Parathyroid adenoma (tissue), 2 donors: Measurements from ENCODE around the gene RMP24.
A peak's percentile ranks its signal among the peaks of the same experiment; 100 is the strongest.

ENCODE experiments used
- H2AFZ ChIP-seq: fragments of 300-600 bp; sonication (generic); one replicate; pipeline ENCODE4 v1.7.0; 2017; ENCODE audit warnings: antibody characterized with exemption, mild to moderate bottlenecking
- H3K27ac ChIP-seq: fragments of 300-600 bp; sonication (generic); one replicate; pipeline ENCODE4 v1.7.0; 2017
- H3K27me3 ChIP-seq: fragments of 300-600 bp; sonication (generic); one replicate; pipeline ENCODE4 v1.7.0; 2017; ENCODE audit warnings: low read length; ENCODE audit not compliant: control insufficient read depth, insufficient read depth
- H3K36me3 ChIP-seq: fragments of 300-600 bp; sonication (generic); one replicate; pipeline ENCODE4 v1.7.0; 2017; ENCODE audit warnings: low read length; ENCODE audit not compliant: control insufficient read depth, insufficient read depth
- H3K4me1 ChIP-seq: fragments of 300-600 bp; sonication (generic); one replicate; pipeline ENCODE4 v1.7.0; 2017; ENCODE audit warnings: control low read depth
- H3K4me2 ChIP-seq: fragments of 300-600 bp; sonication (generic); one replicate; pipeline ENCODE4 v1.7.0; 2017; ENCODE audit warnings: low read length
- H3K4me3 ChIP-seq: fragments of 300-600 bp; sonication (generic); one replicate; pipeline ENCODE4 v1.7.0; 2017; ENCODE audit warnings: low read depth, low read length
- H3K79me2 ChIP-seq: fragments of 300-600 bp; sonication (generic); one replicate; pipeline ENCODE4 v1.7.0; 2017; ENCODE audit warnings: control low read depth
- H3K9ac ChIP-seq: fragments of 300-600 bp; sonication (generic); one replicate; pipeline ENCODE4 v1.7.0; 2017; ENCODE audit warnings: mild to moderate bottlenecking
- H3K9me3 ChIP-seq: fragments of 300-600 bp; sonication (generic); one replicate; pipeline ENCODE4 v1.7.0; 2017; ENCODE audit warnings: low read length; ENCODE audit not compliant: control insufficient read depth
- CTCF ChIP-seq: fragments of 300-600 bp; sonication (generic); IDR thresholded peaks from one replicate; pipeline ENCODE4 v1.7.0; 2017; ENCODE audit warnings: antibody characterized with exemption, mild to moderate bottlenecking
- donor health status: primary hyperparathyroidism.

RMP24 gene

GRCh38 chr18:35969676-35970075 lies 2.8 kb upstream of the RMP24 start:
- Histone ChIP-seq H3K4me3 (no peak overlapping the region), H3K36me3 (no peaks in the 10 kb centered on the region), H3K4me1 (peaks cover 15% of the 10 kb centered on the region), H3K9me3 (no peaks in the 10 kb centered on the region), H3K4me2 (no peak overlapping the region), H3K79me2 (peaks cover 3% of the 10 kb centered on the region), H3K27me3 (no peaks in the 10 kb centered on the region), H3K27ac (no peak overlapping the region), H2AFZ (no peak overlapping the region), H3K9ac (no peak overlapping the region)
- TF ChIP-seq CTCF: no peak

DNA sequence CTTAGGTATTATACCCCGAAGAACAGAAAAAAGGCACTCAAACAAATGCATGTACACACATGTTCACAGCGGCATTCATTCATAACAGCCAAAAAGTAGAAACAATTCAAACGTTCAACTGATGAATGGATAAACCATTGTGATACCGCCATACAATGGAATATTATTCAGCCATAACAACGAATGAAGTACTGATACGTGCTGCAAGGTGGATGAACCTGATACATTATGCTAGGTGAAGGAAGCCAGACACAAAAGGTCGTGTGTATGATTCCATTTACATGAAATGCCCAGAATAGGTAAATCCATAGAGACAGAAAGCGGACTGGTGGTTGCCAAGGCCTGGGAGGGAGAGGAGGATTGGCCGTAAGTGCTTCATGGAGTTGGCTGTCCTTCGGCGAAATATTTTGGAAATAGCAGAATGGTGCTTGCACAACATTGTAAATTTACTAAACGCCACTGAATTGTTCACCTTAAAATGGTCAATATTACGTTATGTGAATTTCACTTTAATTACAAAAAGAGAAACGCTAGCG lies 750 bp upstream of the RMP24 start:
- no peak for TF ChIP-seq CTCF
- Histone ChIP-seq H3K9ac (peak overlapping the region; percentile 21), H3K27me3 (no peaks in the 10 kb centered on the region), H3K9me3 (no peaks in the 10 kb centered on the region), H2AFZ (peak overlapping the region; percentile 98), H3K36me3 (no peaks in the 10 kb centered on the region), H3K4me3 (peak overlapping the region; percentile 98), H3K79me2 (peaks cover 3% of the 10 kb centered on the region), H3K4me1 (peaks cover 15% of the 10 kb centered on the region), H3K27ac (peak overlapping the region; percentile 91), H3K4me2 (peak overlapping the region; percentile 66)

- Histone ChIP-seq H3K27me3 (no peaks in the 10 kb centered on the region), H3K9ac (no peak overlapping the region), H3K27ac (no peak overlapping the region)
These were observed 1.2 kb downstream of the RMP24 start for GRCh38 chr18:35973650-35974049.

DNA sequence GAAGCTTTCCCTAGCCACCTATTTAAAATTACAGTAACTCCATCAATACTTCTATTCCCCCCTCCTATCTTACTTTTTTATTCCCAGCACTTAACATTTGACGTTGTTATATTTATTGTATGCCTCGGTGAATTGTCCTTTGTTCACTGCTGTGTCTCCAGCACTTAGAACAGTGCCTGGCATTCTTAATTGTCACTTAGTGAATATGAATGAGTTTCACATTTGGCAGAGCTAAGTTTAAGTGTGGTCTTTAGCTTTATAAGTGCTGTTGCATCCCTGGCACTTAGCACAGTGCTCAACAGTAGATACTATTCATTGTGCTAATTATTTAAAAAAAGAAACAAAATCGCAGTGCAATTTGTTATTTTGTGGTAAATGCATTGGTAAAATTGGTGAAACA lies 1.7 kb downstream of the RMP24 start:
- no peak for TF ChIP-seq CTCF
- Histone ChIP-seq H3K4me2 (no peak overlapping the region), H3K36me3 (no peaks in the 10 kb centered on the region), H3K9me3 (no peaks in the 10 kb centered on the region), H2AFZ (no peak overlapping the region), H3K4me3 (no peak overlapping the region), H3K27ac (no peak overlapping the region), H3K79me2 (peaks cover 3% of the 10 kb centered on the region), H3K9ac (no peak overlapping the region), H3K27me3 (no peaks in the 10 kb centered on the region), H3K4me1 (peaks cover 15% of the 10 kb centered on the region)

More at GRCh38 chr18:35973650-35974049, 1.2 kb downstream of the RMP24 start:
- Histone ChIP-seq H3K4me1 (peaks cover 15% of the 10 kb centered on the region), H2AFZ (no peak overlapping the region), H3K36me3 (no peaks in the 10 kb centered on the region), H3K79me2 (peaks cover 3% of the 10 kb centered on the region), H3K4me2 (peak overlapping the region; percentile 91), H3K4me3 (peak overlapping the region; percentile 98), H3K9me3 (no peaks in the 10 kb centered on the region)
- no peak for TF ChIP-seq CTCF

- no peak for TF ChIP-seq CTCF
- H3K27me3 ChIP-seq: no peaks in the 10 kb centered on the region
- no peaks in the 10 kb centered on the region for H3K36me3 ChIP-seq
- H3K9me3 ChIP-seq: no peaks in the 10 kb centered on the region
- peaks cover 1% of the 10 kb centered on the region for H3K4me1 ChIP-seq
- no peak overlapping the region for H3K27ac ChIP-seq
- H3K4me2 ChIP-seq: no peak overlapping the region
- no peak overlapping the region for H3K9ac ChIP-seq
- no peak overlapping the region for H3K4me3 ChIP-seq
- H2AFZ ChIP-seq: no peak overlapping the region
- no peaks in the 10 kb centered on the region for H3K79me2 ChIP-seq
These were observed 6.6 kb downstream of the RMP24 start for GRCh38 chr18:35979112-35979511.
